HG03159 (cell line): Measurements from ENCODE around the gene HDAC4.

Source experiments
- ATAC-seq: cut with Tn5 transposase; IDR thresholded peaks from one replicate; pipeline ENCODE4 v1.9.1; 2021; ENCODE audit warnings: mild to moderate bottlenecking, moderate library complexity; ENCODE audit not compliant: unreplicated experiment

Gene HDAC4

DNA sequence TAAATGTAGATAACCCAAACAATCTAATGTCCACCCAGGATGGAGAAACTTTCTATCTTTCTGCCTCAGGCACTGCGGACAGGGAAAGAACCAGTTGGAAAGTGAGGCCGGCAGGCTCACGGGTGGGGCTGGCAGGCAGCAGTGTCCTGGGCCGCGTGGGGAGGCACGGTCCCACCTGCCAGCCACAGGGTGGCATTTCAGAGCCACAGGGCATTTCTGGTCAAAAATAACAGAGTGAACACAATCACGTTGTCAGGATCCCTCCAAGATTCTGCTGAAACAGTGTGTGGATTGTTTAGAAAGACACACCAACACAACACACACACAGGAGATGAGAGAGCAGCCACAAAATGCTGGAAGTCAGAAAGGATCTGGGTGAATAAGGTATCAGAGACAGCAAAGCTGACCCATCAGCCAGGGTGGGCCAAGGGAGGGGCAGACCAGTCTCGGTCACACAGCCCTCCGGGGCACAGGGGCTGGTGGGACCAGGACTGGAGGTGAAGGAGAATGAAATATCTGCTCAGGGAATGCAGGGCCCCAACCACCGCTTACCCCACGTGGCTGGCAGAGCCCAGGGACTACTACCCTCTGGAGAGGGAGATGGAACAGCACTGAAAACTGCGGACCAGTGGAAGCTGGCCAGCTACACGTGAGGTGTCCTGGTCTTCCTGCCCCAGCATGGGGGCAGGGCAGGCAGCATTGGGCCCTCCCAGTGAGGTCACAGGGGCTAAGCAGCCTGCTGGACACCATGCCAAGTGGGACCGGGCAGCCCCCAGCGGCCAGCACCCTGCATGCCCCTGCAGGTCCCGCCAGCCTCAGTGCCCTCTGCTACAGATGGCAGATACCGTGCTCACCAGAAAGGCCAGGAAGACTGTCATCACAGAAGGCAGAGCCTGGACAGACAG, 173.9 kb downstream of the HDAC4 start:
- no peak for ATAC-seq

DNA sequence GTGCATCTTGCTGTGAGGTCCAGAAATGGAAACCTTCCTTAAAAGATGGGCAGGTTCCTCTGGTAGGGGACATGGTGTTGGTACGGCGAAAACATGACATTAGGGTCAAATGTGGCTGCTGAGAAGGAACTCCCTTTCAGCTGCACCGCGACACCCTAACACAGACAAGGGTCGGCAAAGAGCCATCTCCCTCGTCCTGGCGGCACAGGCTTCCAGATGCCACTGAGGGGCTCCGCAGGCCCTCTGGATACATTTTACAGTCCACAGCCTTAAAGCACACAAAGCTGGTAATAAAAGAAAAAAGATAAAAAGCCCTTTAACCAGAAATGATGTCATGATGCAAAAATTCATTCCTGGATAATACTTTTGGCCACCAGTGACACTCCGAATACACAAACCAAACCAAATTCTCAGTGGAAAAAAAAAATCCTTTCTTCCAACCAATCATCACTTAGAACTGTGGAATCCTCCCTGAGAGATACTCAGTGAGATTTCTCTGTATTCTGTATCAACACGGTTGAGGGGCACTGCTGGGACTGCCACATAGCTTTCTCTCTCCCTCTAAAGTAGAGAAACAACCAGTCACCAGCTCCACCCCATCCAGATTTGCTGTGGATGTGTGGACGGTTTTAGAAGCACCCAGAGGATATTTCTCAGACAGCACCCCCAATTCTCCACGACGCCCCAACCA, 174.8 kb downstream of the HDAC4 start:
- no peak for ATAC-seq

DNA sequence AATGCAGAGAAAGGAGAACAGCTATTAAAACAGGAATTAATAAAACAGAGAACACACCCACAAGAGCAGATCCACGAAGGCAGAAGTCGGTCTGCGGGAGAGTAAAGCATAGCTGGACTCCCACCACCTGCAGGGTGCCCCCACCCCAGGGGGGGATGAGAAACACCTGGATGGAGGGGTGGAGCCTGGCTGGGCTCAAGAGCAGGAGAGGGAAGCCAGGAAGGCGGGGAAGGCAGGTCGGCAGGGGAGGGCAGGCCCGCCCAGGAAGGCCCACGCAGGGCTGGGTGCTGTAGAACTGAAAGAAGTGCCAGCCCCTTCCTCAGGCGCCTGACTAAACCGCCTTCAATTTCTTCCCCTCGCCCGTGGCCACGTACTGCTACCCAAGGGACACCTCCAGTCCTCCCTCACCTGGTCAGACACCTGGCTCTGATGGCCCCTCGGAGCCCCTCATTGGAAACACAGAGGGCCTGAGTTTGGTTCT, 175.4 kb downstream of the HDAC4 start:
- ATAC-seq: no peak

DNA sequence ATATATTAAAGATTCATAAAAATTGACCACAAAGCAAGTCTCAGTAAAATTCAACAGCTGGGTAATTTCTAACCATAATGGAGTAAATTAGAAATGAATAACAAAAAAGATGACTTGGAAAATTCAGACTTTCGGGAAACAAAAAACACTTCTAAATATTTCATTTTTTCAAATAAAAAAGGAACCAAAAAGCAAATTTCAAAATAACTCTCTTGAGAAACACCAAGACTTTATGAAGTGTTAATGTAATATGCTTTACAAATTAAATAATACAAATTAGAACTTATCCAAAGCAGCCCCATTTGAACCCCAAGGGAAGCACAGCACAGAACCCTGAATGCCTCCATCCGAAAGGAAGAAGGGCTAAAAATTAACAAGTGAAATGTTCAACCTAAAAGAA, 175.9 kb downstream of the HDAC4 start:
- ATAC-seq: no peak

DNA sequence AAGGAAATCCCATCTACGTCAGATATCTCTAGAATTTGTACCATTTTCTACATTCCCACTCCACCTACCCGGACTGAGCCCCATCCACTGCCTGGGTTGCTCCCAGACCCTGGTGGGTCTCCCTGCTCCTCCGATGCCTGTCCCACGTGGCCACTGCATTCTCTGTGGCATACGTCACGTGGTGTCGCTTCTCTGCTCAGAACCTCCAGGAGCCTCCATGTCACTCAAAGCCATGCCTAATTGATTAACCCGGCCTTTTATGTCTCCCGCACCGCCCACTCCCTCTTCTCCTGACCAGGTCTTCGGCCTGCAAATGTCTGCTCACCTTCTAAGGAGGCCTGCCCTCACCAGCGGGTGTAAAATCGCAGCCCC, 176.6 kb downstream of the HDAC4 start:
- ATAC-seq: no peak

DNA sequence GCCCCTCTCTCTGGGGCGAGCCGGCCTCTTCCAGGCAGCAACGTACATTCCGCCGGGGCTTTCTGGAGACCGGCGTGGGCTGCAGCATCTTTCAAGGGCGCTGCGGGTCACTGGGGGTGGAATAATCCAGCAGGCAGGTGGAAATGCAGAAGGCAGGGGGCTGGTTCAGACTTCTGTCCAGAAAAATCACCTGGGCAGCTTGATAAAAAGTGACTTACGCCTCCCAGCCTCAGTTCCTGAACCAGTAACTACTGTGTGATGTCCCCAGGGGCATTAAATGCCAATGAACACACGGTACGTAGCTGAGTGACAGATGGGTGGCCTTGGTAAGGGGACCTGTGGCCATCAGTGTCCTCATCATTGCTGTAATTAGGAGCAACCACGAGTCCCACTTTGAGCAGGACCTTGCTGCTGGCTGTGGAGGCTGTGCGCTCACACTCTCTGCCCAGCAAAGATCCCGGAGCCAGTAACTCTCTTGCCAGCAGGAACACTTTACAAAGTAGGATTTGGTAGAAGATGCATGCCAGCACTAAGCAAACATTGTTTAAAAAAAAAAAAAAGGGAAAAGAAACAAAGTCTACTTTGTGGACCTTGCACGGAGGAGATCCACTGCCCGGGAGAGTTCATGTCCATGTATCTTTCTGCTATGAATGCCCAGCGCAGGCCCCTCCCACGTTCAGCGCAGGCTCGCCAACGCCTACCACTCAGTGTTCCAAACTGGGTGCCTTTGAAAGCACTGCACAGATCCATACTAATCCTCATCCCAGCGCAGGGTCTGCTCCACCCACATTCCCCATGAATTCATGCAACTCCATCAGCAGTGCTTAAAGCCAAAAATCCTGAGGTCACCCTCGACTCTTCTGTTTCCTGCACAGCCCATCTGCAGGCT, 177.3 kb downstream of the HDAC4 start:
- ATAC-seq: no peak

DNA sequence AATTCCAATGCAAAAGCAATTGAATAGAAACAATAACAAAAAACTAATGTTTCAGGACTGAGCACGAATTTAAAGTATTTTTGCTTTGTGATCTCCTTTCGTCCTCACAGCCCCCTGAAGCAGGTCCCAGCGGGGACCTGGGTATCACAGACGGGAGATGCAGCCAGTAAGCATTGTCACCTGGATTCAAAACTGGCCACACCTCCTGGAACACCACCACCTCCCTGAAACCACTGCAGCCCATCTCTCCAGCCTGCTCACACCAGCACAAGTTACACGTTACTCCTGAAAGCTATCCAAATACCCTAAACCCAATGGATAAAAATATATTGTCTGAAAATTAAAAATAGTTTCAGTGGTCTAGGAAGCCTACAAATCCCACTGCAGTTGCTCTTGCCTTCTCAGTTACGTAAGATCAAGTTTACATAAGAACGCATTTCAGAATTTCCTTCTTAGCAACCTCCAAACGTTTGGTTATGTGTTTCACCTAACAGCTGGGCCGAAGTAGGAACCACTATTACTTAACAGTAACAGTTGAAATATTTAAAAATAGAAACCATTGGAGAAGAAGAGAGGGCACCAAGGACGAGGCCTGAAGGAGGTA, 178.0 kb downstream of the HDAC4 start:
- ATAC-seq: no peak

DNA sequence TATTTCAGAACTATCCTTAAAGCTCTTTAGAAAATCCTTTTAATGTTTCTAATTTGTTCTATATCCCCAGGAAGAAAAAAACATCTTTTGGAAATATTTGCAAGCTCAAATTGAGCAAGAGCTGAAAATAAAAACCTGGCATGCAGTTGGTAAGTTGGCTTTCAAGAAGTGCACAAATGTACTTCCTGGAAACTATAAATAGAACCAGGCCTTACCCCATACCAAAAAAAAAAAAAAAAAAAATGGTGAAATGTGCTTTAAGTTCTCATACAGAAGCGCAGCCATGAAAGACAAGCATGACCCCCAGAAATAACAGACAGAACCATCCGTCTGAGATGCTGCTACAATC, 178.5 kb downstream of the HDAC4 start:
- ATAC-seq: no peak

DNA sequence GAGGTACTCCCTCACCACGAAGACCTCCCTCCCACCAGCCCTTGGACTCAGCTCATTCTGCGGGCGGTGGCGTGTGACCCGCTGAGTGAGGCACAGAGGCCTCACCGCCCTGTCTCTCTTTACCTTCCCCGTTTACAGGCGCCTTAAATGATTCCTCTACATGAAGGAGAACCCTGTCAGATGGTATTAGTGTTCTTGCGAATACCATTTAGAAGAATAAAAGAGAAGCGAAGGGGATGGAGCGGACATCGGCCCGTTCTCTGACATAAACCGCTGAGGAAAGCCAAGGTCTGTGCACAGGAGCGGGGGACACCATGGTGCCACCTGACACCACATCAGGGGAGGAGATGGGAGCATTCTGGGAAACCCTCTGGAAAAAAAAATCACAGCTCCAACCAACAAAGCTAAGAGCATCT, 179.8 kb downstream of the HDAC4 start:
- ATAC-seq: no peak

DNA sequence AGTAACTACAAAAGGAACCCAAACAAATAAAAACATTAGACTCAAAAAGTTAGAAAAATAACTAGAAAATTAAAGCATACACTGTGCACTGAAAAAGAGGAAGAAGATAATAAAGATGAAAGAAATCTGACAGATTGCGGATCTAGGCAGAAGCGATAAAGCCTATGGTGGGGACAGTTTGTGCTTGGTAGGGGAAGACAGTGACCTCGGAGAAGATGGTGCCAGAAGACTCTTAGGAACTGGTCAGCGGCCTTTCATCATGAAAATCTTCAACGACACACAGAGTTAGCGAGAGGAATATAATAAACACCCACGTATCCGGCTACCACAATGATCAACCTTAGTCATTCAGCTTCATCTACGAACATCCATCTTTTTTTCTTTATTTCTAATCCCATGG, 180.5 kb downstream of the HDAC4 start:
- ATAC-seq: no peak

DNA sequence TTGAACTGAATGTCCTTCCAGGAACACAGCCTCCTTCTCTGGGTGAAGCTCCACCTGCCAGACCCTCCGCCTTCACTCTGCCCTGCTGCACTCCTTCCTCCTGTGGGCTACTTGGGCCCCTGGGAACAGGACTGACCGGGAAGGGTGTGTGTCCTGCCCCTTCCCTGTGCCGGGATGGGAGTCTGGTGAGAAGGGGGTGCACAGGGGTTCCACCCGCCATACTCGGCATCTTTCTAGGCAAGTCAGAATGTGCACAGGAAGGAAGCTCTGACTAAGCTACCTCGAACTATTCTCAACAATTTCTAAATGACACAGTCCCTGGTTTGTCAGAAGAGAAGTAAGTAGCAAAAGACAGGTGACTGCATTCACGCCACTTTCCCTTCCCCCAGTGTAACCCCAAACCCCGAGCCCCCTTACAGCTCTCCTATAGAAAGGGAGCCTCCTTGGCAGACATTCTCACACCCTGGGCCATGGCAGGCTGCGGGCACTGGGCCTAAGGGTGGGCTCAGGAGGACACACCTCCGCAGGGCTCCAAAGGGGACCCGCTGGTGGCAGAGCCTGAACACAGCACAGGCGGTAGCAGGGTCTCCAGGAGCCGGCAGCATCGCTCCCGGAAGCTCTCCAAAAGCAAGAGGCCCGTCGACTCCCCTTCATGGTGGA, 184.1 kb downstream of the HDAC4 start:
- ATAC-seq: no peak

DNA sequence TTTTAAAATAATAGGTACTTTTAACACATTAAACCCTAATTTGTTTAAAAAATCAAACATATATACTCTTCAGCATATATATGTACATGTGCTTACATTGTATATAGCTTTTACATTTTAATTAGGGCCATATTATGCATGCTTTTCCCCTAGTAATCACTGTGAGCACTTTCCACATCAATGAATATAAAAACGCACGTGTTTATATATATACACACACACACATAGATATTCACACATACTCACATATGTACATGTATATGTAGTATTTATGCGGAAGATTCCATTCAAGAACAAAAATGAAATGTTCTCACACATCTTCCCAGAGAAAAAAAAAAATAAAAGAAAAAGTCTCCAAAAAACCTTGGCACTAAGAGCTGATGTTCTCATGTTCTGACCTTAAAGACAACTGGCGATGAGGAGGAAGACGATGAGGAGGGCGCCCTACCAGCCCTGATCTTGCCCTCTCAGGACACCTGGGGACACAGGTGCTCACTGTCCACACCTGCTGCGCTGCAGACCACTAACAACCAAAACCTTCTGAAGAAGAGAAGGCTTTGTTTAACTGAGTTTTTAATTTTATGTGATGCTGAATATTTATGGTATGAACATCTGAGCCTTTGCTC, 184.7 kb downstream of the HDAC4 start:
- ATAC-seq: no peak

DNA sequence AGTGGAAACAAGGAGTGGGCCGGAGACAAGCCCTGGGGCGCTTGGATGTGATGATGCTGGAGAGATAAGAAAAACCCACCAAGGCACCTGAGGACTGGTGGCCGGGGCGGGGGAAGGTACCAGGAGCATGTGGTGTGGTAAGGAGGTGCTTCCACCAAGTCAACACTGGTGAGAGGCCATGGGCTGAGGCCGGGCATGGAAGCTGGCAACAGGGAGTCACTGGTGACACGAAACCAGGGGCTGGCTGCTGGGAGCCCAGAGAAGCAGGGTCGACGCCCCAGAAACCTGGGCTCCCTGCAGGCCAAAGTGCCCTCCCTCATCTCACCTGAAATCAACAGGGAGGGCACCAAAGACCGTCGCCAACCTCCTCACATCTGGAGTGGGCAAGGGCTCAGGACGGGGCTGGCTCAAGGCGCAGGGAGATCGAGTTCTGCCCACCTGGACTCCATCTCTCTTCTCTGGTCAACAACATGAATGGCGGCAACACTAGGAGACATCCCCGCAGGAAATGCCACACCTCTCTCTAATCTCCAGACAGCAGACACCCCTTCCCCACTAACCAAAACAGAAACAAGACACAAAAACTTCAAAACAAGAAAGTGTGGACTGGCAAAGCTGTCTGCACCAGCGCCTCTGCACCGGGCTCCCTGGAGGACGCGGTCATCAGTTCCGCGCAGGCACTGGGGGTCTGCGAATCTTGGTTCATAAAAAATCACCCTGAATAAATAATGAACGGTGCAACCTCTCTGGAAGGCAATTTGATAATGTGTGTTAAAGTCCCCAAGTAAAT, 185.5 kb downstream of the HDAC4 start:
- no peak for ATAC-seq

DNA sequence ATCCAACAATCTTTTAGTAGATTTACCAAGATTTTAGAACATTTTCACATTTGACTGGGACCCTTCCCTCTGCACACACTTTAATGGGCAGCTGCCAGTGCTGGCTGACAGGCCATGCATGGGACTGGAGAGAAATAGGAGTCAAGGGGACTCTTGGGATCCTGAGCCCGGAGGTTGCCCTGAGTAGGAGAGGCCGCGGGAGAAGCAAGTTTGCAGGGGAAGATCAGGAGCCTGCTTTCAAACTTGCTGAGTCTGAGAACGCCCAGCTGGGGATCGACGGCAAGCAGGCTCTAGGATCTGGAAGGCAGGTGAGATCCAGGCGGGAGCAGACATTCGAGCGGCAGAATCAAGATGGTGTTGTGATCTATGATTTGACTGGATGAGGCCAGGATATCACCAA, 186.1 kb downstream of the HDAC4 start:
- ATAC-seq: no peak

DNA sequence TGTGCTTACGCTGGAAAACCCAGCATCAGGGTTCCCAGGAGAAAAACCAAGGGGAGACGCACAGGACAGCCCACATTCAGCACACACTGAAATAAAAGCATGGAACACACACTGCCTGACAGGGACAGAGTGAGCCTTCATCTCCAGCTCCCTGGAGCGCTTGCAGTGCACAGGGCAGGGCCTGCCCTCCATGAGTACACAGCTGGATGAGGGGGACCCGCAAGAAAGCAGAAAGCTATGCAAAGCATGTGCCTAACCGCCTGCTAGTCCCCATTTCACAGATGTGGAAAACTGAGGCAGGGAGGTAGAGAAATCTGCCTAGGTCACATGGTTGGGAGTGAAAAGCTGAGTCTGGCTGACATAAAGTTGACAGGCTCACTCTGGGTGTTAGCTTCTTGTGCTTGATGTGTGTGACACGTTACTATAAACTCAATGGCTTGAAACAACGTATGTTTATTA, 187.1 kb downstream of the HDAC4 start:
- no peak for ATAC-seq

DNA sequence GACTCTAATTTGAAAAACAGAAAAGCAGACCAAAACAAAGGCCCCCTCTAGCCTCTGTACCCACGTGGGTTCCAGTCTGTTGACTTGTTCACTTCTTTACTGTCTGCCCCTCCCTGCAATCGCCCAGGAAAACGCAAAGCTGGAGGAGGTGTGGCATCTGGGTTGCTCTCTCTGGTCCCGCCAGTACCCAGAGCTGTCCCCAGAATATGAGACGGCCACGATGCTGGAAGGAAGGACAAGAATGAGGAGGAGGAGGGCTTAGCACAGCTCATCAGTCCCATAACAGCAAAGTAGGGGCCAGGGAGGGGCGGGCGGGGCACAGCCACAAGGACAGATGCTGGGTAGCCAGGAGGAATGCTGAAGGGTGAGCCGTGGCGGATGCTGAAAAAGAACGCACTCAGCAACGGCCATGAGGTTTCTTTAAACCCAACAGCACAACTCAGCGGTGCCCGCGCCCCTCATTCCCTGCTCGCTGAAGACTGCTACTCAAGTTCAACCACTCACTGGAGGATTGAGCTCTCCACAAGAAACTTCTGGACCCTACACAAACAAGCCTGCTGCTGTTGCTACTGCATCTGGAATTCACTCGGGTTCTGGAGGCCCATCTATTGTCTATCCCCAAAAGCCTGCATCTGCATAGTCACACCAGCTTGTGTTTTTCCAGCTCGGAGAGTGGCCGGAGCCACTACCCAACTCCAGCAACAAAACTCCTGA, 187.7 kb downstream of the HDAC4 start:
- ATAC-seq: no peak

DNA sequence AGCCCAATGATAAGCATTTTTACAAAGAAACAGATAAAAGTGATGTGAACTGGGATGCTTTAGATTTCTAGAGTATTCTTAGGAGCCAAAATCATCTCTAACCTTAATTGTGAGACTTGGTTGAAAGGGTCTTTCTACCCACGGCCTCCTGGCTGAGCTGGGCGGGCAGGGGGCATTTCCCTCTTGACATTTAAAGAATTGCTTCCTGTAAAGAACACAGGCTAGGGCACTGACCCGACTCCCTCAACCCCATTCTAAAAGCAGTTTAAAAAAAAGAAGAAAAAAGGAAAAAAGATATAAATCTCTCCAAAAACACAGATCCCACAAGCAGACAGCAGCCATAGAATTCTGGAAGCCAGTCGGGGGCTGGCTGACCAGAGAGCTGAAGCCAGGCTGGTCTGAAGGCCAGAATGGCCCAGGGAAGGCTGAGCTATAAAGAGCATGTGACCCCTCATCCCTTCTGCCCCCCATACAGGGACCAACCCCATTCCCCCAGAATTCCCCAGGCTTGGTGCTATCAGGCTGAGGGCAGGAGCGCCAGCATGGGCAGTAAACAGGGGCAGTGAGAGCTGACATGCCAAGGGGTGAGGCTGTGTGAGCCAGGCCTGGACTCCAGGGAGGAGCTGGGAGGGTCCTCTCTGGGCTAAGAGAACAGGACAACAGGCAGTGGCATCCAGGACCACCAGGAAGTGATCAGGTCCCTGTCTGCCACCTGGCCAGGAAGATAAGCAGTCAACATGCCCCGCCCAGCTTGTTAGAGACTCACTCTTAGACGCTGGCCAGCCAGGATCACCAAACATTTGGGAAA, 188.5 kb downstream of the HDAC4 start:
- no peak for ATAC-seq
